ENCODE measurements around the gene TRAF5.
"Not testable (repeated sequence)": the region's sequence is repeated elsewhere in the genome, so short reads cannot be mapped to it uniquely, and the experiment has no call there.

TRAF5 gene

GRCh38 chr1:211393203-211393602 lies 66.6 kb downstream of the TRAF5 start:
- Histone ChIP-seq H3K27me3 (ENCODE audit: insufficient read depth, insufficient read length) (no peaks in the 10 kb centered on the region), H3K4me1 (ENCODE audit: insufficient read depth, insufficient read length) (no peaks in the 10 kb centered on the region), H3K36me3 (ENCODE audit: insufficient read depth, insufficient read length, low read length) (peaks cover 10% of the 10 kb centered on the region), H3K4me3 (ENCODE audit: insufficient read length, low read depth) (no peak overlapping the region), H3K9ac (ENCODE audit: insufficient read length, low read depth) (no peak overlapping the region), H3K9me3 (ENCODE audit: insufficient read depth, low read length) (no peaks in the 10 kb centered on the region)
- no peak for TF ChIP-seq ZNF274 (IDR thresholded peaks at IDR 0.05; ENCODE audit: low read depth, low read length)
- TF ChIP-seq SUZ12 (IDR thresholded peaks at IDR 0.05; ENCODE audit: extremely low read depth, insufficient read depth, insufficient read length), result no peak
- TF ChIP-seq YY1 (IDR thresholded peaks at IDR 0.05; ENCODE audit: insufficient read depth, insufficient read length), result no peak
- DNase-seq (ENCODE audit: low read depth, low spot score), result no peak

GRCh38 chr1:211398266-211398930 lies 71.8 kb downstream of the TRAF5 start:
- not testable (repeated sequence) for H3K4me1 ChIP-seq (ENCODE audit: insufficient read depth, insufficient read length); H3K36me3 ChIP-seq (ENCODE audit: insufficient read depth, insufficient read length, low read length); H3K4me3 ChIP-seq (ENCODE audit: insufficient read length, low read depth); H3K9me3 ChIP-seq (ENCODE audit: insufficient read depth, low read length); H3K9ac ChIP-seq (ENCODE audit: insufficient read length, low read depth); H3K27me3 ChIP-seq (ENCODE audit: insufficient read depth, insufficient read length)
- DNase-seq (ENCODE audit: low read depth, low spot score), result peak; percentile 63

DNA sequence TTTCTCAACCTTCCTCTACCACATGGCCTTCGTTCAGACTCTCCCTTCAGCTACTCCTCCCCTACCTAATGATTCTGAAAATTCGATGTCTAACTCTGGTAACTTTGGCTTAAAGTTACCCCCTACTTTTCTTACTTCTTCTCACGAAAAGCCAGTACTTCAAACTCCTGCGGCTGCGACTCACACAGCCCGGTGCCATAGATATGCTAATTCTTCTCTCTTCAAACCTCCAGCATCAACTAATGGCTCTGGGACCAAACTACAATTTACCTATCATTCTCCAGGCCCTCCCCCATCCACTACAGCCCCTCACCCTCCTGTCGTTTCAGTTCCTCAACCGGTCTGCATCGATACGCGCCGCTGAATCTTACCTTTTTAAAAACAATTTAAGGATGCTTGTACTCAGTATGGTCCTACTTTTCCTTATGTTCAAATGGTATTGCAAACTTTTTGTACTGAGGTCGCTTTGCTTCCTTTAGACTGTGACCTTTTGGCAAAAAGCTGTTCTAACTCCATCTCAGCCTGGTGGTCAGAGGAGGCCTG lies 73.3 kb downstream of the TRAF5 start:
- not testable (repeated sequence) for H3K27me3 ChIP-seq (ENCODE audit: insufficient read depth, insufficient read length); H3K9me3 ChIP-seq (ENCODE audit: insufficient read depth, low read length); H3K36me3 ChIP-seq (ENCODE audit: insufficient read depth, insufficient read length, low read length); H3K4me1 ChIP-seq (ENCODE audit: insufficient read depth, insufficient read length)
- Histone ChIP-seq H3K4me3 (ENCODE audit: insufficient read length, low read depth) (peak overlapping the region; percentile 38), H3K9ac (ENCODE audit: insufficient read length, low read depth) (peak overlapping the region; percentile 70)
- DNase-seq (ENCODE audit: low read depth, low spot score), result peak; percentile 80

DNA sequence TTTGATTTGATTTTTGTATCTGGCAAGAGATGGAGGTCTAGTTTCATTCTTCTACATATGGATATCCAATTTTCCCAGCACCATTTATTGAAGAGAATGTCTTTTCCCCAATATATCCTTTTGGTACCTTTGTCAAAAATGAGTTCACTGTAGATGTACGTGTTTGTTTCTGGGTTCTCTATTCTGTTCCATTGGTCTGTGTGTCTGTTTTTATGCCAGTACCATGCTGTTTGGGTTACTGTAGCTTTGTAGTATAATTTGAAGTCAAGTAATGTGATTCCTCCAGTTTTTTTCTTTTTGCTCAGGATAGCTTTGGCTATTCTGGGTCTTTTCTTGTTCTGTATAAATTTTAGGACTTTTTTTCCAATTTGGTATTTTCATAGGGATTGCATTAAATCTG lies 75.1 kb downstream of the TRAF5 start:
- not testable (repeated sequence) for H3K36me3 ChIP-seq (ENCODE audit: insufficient read depth, insufficient read length, low read length); H3K9ac ChIP-seq (ENCODE audit: insufficient read length, low read depth); H3K4me1 ChIP-seq (ENCODE audit: insufficient read depth, insufficient read length); DNase-seq (ENCODE audit: low read depth, low spot score); H3K4me3 ChIP-seq (ENCODE audit: insufficient read length, low read depth); H3K27me3 ChIP-seq (ENCODE audit: insufficient read depth, insufficient read length); H3K9me3 ChIP-seq (ENCODE audit: insufficient read depth, low read length)

DNA sequence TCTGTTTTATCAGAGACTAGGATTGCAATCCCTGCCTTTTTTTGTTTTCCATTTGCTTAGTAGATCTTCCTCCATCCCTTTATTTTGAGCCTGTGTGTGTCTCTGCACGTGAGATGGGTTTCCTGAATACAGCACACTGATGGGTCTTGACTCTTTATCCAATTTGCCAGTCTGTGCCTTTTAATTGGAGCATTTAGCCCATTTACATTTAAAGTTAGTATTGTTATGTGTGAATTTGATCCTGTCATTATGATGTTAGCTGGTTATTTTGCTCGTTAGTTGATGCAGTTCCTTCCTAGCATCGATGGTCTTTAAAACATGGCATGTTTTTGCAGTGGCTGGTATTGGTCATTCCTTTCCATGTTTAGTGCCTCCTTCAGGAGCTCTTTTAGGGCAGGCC lies 79.5 kb downstream of the TRAF5 start:
- H3K4me1 ChIP-seq (ENCODE audit: insufficient read depth, insufficient read length); H3K4me3 ChIP-seq (ENCODE audit: insufficient read length, low read depth); H3K36me3 ChIP-seq (ENCODE audit: insufficient read depth, insufficient read length, low read length); DNase-seq (ENCODE audit: low read depth, low spot score); H3K27me3 ChIP-seq (ENCODE audit: insufficient read depth, insufficient read length); H3K9ac ChIP-seq (ENCODE audit: insufficient read length, low read depth): not testable (repeated sequence)
- peaks cover 46% of the 10 kb centered on the region for H3K9me3 ChIP-seq (ENCODE audit: insufficient read depth, low read length)

DNA sequence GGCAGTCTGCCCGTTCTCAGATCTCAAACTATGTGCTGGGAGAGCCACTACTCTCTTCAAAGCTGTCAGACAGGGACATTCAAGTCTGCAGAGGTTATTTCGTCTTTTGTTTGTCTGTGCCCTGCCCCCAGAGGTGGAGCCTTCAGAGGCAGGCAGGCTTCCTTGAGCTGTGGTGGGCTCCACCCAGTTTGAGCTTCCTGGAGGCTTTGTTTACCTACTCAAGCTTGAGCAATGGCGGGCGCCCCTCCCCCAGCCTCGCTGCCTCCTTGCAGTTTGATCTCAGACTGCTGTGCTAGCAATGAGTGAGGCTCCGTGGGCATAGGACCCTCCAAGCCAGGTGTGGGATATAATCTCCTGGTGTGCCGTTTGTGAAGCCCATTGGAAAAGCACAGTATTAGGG lies 81.1 kb downstream of the TRAF5 start:
- not testable (repeated sequence) for H3K4me1 ChIP-seq (ENCODE audit: insufficient read depth, insufficient read length); DNase-seq (ENCODE audit: low read depth, low spot score)

GRCh38 chr1:211411639-211412038 lies 85.0 kb downstream of the TRAF5 start:
- no peaks in the 10 kb centered on the region for H3K27me3 ChIP-seq (ENCODE audit: insufficient read depth, insufficient read length)

More for the DNA sequence above, 81.1 kb downstream of the TRAF5 start:
- H3K9ac ChIP-seq (ENCODE audit: insufficient read length, low read depth); H3K36me3 ChIP-seq (ENCODE audit: insufficient read depth, insufficient read length, low read length); H3K4me3 ChIP-seq (ENCODE audit: insufficient read length, low read depth); H3K27me3 ChIP-seq (ENCODE audit: insufficient read depth, insufficient read length): not testable (repeated sequence)
- peaks cover 50% of the 10 kb centered on the region for H3K9me3 ChIP-seq (ENCODE audit: insufficient read depth, low read length)

DNA sequence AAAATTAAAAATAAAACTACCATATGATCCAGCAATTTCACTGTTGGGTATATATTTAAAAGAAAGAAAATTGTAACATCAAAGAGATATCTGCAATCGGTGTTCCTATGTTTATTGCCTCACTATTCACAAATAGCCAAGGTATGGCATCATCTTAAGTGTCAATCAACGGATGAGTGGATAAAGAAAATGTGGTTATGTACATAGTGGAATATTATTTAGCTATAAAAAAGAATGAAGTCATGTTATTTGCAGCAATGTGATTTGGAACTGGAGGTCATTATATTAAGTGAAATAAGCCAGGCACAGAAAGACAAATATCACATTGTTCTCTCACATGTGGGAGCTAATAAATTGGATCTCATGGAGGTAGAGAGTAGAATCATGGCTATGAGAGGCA lies 89.1 kb downstream of the TRAF5 start:
- Histone ChIP-seq H3K9ac (ENCODE audit: insufficient read length, low read depth) (no peak overlapping the region), H3K4me3 (ENCODE audit: insufficient read length, low read depth) (no peak overlapping the region), H3K36me3 (ENCODE audit: insufficient read depth, insufficient read length, low read length) (no peaks in the 10 kb centered on the region), H3K27me3 (ENCODE audit: insufficient read depth, insufficient read length) (no peaks in the 10 kb centered on the region), H3K9me3 (ENCODE audit: insufficient read depth, low read length) (peaks cover 34% of the 10 kb centered on the region), H3K4me1 (ENCODE audit: insufficient read depth, insufficient read length) (no peaks in the 10 kb centered on the region)
- DNase-seq (ENCODE audit: low read depth, low spot score), result no peak
- TF ChIP-seq YY1 (IDR thresholded peaks at IDR 0.05; ENCODE audit: insufficient read depth, insufficient read length), result no peak
- TF ChIP-seq ZNF274 (IDR thresholded peaks at IDR 0.05; ENCODE audit: low read depth, low read length), result no peak
- no peak for TF ChIP-seq SUZ12 (IDR thresholded peaks at IDR 0.05; ENCODE audit: extremely low read depth, insufficient read depth, insufficient read length)

More at GRCh38 chr1:211411639-211412038, 85.0 kb downstream of the TRAF5 start:
- Histone ChIP-seq H3K9me3 (ENCODE audit: insufficient read depth, low read length) (peaks cover 57% of the 10 kb centered on the region), H3K4me1 (ENCODE audit: insufficient read depth, insufficient read length) (no peaks in the 10 kb centered on the region), H3K9ac (ENCODE audit: insufficient read length, low read depth) (no peak overlapping the region), H3K36me3 (ENCODE audit: insufficient read depth, insufficient read length, low read length) (no peaks in the 10 kb centered on the region), H3K4me3 (ENCODE audit: insufficient read length, low read depth) (no peak overlapping the region)
- no peak for DNase-seq (ENCODE audit: low read depth, low spot score)
- TF ChIP-seq YY1 (IDR thresholded peaks at IDR 0.05; ENCODE audit: insufficient read depth, insufficient read length) (no peak), ZNF274 (IDR thresholded peaks at IDR 0.05; ENCODE audit: low read depth, low read length) (no peak), SUZ12 (IDR thresholded peaks at IDR 0.05; ENCODE audit: extremely low read depth, insufficient read depth, insufficient read length) (no peak)

DNA sequence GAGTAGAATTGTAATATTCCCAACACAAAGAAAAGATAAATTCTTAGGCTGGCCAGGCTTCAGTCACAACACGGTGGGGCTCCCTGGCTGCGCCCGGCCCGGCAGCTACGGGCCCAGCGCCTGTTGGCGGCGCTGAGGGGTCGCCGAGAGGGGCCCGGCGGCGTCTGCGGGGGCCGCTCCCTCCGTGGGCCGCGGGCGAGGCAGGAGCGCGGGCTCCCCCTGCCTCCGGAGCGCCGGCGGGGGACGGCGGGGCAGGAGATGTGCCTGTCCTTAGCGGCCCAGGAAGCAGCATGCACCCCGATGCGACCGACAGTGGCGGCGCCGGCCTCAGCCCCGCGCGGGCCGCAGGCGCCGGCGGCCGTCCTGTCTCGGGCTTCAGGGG lies 89.6 kb downstream of the TRAF5 start:
- H3K36me3 ChIP-seq (ENCODE audit: insufficient read depth, insufficient read length, low read length); DNase-seq (ENCODE audit: low read depth, low spot score); H3K4me1 ChIP-seq (ENCODE audit: insufficient read depth, insufficient read length); H3K9ac ChIP-seq (ENCODE audit: insufficient read length, low read depth); H3K4me3 ChIP-seq (ENCODE audit: insufficient read length, low read depth); H3K27me3 ChIP-seq (ENCODE audit: insufficient read depth, insufficient read length): not testable (repeated sequence)
- peaks cover 29% of the 10 kb centered on the region for H3K9me3 ChIP-seq (ENCODE audit: insufficient read depth, low read length)

GRCh38 chr1:211416628-211417323 lies 90.1 kb downstream of the TRAF5 start:
- not testable (repeated sequence) for H3K36me3 ChIP-seq (ENCODE audit: insufficient read depth, insufficient read length, low read length); H3K4me1 ChIP-seq (ENCODE audit: insufficient read depth, insufficient read length); DNase-seq (ENCODE audit: low read depth, low spot score); H3K4me3 ChIP-seq (ENCODE audit: insufficient read length, low read depth); H3K27me3 ChIP-seq (ENCODE audit: insufficient read depth, insufficient read length); H3K9ac ChIP-seq (ENCODE audit: insufficient read length, low read depth)
- H3K9me3 ChIP-seq (ENCODE audit: insufficient read depth, low read length), result peaks cover 26% of the 10 kb centered on the region

Measured in NT2/D1 (cell line).